Renal cortical epithelial cell (primary cell): ENCODE measurements around the gene SUGT1. TPM values are rescaled to one million over a fixed set of nuclear protein-coding genes. Genes with fewer than 3 reads are reported as not detected.
A peak's percentile ranks its signal among the peaks of the same experiment; 100 is the strongest.
"Not testable (repeated sequence)": the region's sequence is repeated elsewhere in the genome, so short reads cannot be mapped to it uniquely, and the experiment has no call there.

Experiments
- DNase-seq: peaks from one replicate; pipeline ENCODE4 v3.0.0-alpha.2; 2011; ENCODE audit warnings: low read depth
- total RNA-seq: library from RNA; depleted of rRNA; stranded (reverse); fragments of >200 nt; gene quantifications from 2 replicates; pipeline ENCODE4 v1.2.3, GENCODE V29; 2014

The SUGT1 gene
- total RNA-seq, 1 donor from 2014 or later = 70.7 TPM

- DNase-seq = no peak
Observed at GRCh38 chr13:52669677-52670076, 17.0 kb downstream of the SUGT1 start.

GRCh38 chr13:52670726-52671125 lies 18.1 kb downstream of the SUGT1 start:
- DNase-seq = no peak

- DNase-seq = no peak
Observed at GRCh38 chr13:52673465-52673864, 20.8 kb downstream of the SUGT1 start.

GRCh38 chr13:52677823-52678222 lies 25.2 kb downstream of the SUGT1 start:
- DNase-seq = no peak

- DNase-seq = peak; percentile 19
Observed at GRCh38 chr13:52685806-52686205, 33.2 kb downstream of the SUGT1 start.

GRCh38 chr13:52686376-52686775 lies 33.7 kb downstream of the SUGT1 start:
- peak; percentile 28 for DNase-seq

- peak; percentile 38 for DNase-seq
Observed at GRCh38 chr13:52695856-52696255, 43.2 kb downstream of the SUGT1 start.

GRCh38 chr13:52696566-52696965 lies 43.9 kb downstream of the SUGT1 start:
- DNase-seq = no peak

GRCh38 chr13:52701728-52702465 lies 49.3 kb downstream of the SUGT1 start:
- no peak for DNase-seq

GRCh38 chr13:52703482-52703881 lies 50.8 kb downstream of the SUGT1 start:
- no peak for DNase-seq

GRCh38 chr13:52706081-52706480 lies 53.4 kb downstream of the SUGT1 start:
- DNase-seq = no peak

- DNase-seq = no peak
Observed at GRCh38 chr13:52707375-52707774, 54.7 kb downstream of the SUGT1 start.

- not testable (repeated sequence) for DNase-seq
Observed at GRCh38 chr13:52708266-52708665, 55.6 kb downstream of the SUGT1 start.

- DNase-seq = no peak
Observed at GRCh38 chr13:52711286-52711685, 58.6 kb downstream of the SUGT1 start.

GRCh38 chr13:52712385-52712784 lies 59.7 kb downstream of the SUGT1 start:
- DNase-seq = no peak

- DNase-seq = peak; percentile 58
Observed at GRCh38 chr13:52713894-52714293, 61.3 kb downstream of the SUGT1 start.

GRCh38 chr13:52720904-52721303 lies 68.3 kb downstream of the SUGT1 start:
- not testable (repeated sequence) for DNase-seq

GRCh38 chr13:52721356-52721755 lies 68.7 kb downstream of the SUGT1 start:
- DNase-seq = not testable (repeated sequence)

GRCh38 chr13:52723181-52723580 lies 70.5 kb downstream of the SUGT1 start:
- DNase-seq = no peak

- DNase-seq = no peak
Observed at GRCh38 chr13:52725302-52725701, 72.7 kb downstream of the SUGT1 start.

- no peak for DNase-seq
Observed at GRCh38 chr13:52726258-52726657, 73.6 kb downstream of the SUGT1 start.

- DNase-seq = no peak
Observed at GRCh38 chr13:52734075-52734623, 81.5 kb downstream of the SUGT1 start.

GRCh38 chr13:52736891-52737290 lies 84.3 kb downstream of the SUGT1 start:
- no peak for DNase-seq

GRCh38 chr13:52737451-52737850 lies 84.8 kb downstream of the SUGT1 start:
- no peak for DNase-seq
